SHP77 treated with DMSO at 0.1 percent for 48 hours (cell line): Measurements from ENCODE around the gene DGKD.
"Not testable (repeated sequence)": the region's sequence is repeated elsewhere in the genome, so short reads cannot be mapped to it uniquely, and the experiment has no call there.

ENCODE experiments used
- DNase-seq: peaks from one replicate; lab custom pipeline; 2025; lab: John Stamatoyannopoulos, UW

The DGKD gene

GRCh38 chr2:233386382-233387041 is 32.2 kb downstream of the DGKD start:
- no peak for DNase-seq

GRCh38 chr2:233387225-233387624 is 32.9 kb downstream of the DGKD start:
- DNase-seq: no peak

GRCh38 chr2:233387667-233388528 is 33.6 kb downstream of the DGKD start:
- DNase-seq: peak; percentile 83

GRCh38 chr2:233389601-233390125 is 35.4 kb downstream of the DGKD start:
- no peak for DNase-seq

GRCh38 chr2:233395687-233396086 is 41.4 kb downstream of the DGKD start:
- DNase-seq: no peak

GRCh38 chr2:233396726-233397665 is 42.7 kb downstream of the DGKD start:
- not testable (repeated sequence) for DNase-seq

GRCh38 chr2:233399306-233400225 is 45.3 kb downstream of the DGKD start:
- no peak for DNase-seq

- no peak for DNase-seq
Measured at GRCh38 chr2:233400341-233400740, 46.0 kb downstream of the DGKD start.

GRCh38 chr2:233400961-233401360 is 46.7 kb downstream of the DGKD start:
- DNase-seq: no peak

- no peak for DNase-seq
Measured at GRCh38 chr2:233402346-233402745, 48.1 kb downstream of the DGKD start.

GRCh38 chr2:233402789-233403188 is 48.5 kb downstream of the DGKD start:
- DNase-seq: no peak

GRCh38 chr2:233404222-233404621 is 49.9 kb downstream of the DGKD start:
- no peak for DNase-seq

GRCh38 chr2:233406865-233407264 is 52.6 kb downstream of the DGKD start:
- no peak for DNase-seq

- DNase-seq: no peak
Measured at GRCh38 chr2:233407771-233408181, 53.5 kb downstream of the DGKD start.

- DNase-seq: no peak
Measured at GRCh38 chr2:233408366-233409285, 54.3 kb downstream of the DGKD start.

- DNase-seq: no peak
Measured at GRCh38 chr2:233409286-233409991, 55.1 kb downstream of the DGKD start.

GRCh38 chr2:233410196-233410760 is 56.0 kb downstream of the DGKD start:
- DNase-seq: no peak

- DNase-seq: no peak
Measured at GRCh38 chr2:233411162-233411561, 56.9 kb downstream of the DGKD start.

GRCh38 chr2:233412405-233412804 is 58.1 kb downstream of the DGKD start:
- no peak for DNase-seq
